ENCODE measurements around the gene PLCG1. TPM values are rescaled to one million over a fixed set of nuclear protein-coding genes. Genes with fewer than 3 reads are reported as not detected.

PLCG1 gene
- total and polyA plus RNA-seq, 2 donors: 66.7 to 86.7 TPM

GRCh38 chr20:41159547-41159946 lies 22.2 kb downstream of the PLCG1 start:
- Histone ChIP-seq H3K27ac (ENCODE audit: low read depth) (no peak overlapping the region), H3K36me3 (ENCODE audit: insufficient read depth) (peaks cover 3% of the 10 kb centered on the region), H3K4me1 (ENCODE audit: insufficient read depth) (no peaks in the 10 kb centered on the region), H3K4me3 (ENCODE audit: low read depth, low read length) (no peak overlapping the region)
- WGBS: 85% methylated on average over 10 of the region's 10 CpGs
- no peak for DNase-seq (ENCODE audit: extremely low spot score)

GRCh38 chr20:41160686-41161085 lies 23.3 kb downstream of the PLCG1 start:
- Histone ChIP-seq H3K27ac (ENCODE audit: low read depth) (no peak overlapping the region), H3K4me3 (ENCODE audit: low read depth, low read length) (no peak overlapping the region), H3K36me3 (ENCODE audit: insufficient read depth) (peaks cover 3% of the 10 kb centered on the region), H3K4me1 (ENCODE audit: insufficient read depth) (no peaks in the 10 kb centered on the region)
- WGBS: 92% methylated on average over 2 of the region's 2 CpGs
- DNase-seq (ENCODE audit: extremely low spot score): no peak

DNA sequence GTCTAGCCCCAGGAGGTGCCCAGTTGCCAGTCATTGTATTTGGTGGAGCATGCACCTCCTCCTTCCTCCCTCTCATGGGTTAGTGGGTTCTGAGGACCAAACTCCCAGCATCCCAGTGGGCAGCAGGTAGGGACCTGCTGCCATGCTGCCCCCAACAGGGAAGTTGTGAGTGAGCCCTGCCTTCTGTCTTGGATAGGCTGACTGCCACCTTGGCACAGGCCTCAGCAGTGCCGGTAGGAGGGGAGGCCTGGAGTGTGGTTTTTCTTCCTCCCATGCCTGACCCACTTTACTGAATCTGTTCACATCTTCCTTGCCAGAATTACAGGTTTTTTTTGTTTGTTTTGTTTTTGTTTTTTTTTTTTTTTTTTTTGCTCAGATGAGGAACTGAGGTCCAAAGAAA lies 24.5 kb downstream of the PLCG1 start:
- Histone ChIP-seq H3K36me3 (ENCODE audit: insufficient read depth) (peaks cover 7% of the 10 kb centered on the region), H3K27ac (ENCODE audit: low read depth) (no peak overlapping the region), H3K4me1 (ENCODE audit: insufficient read depth) (no peaks in the 10 kb centered on the region), H3K4me3 (ENCODE audit: low read depth, low read length) (no peak overlapping the region)
- DNase-seq (ENCODE audit: extremely low spot score): no peak
- WGBS: 19% methylated on average over 1 of the region's 1 CpG

- no peak overlapping the region for H3K4me3 ChIP-seq (ENCODE audit: low read depth, low read length)
- H3K36me3 ChIP-seq (ENCODE audit: insufficient read depth): peaks cover 7% of the 10 kb centered on the region
- 97% methylated on average over 11 of the region's 11 CpGs for WGBS
- no peak overlapping the region for H3K27ac ChIP-seq (ENCODE audit: low read depth)
- no peak for DNase-seq (ENCODE audit: extremely low spot score)
- H3K4me1 ChIP-seq (ENCODE audit: insufficient read depth): no peaks in the 10 kb centered on the region
These were observed 25.1 kb downstream of the PLCG1 start for GRCh38 chr20:41162396-41162795.

DNA sequence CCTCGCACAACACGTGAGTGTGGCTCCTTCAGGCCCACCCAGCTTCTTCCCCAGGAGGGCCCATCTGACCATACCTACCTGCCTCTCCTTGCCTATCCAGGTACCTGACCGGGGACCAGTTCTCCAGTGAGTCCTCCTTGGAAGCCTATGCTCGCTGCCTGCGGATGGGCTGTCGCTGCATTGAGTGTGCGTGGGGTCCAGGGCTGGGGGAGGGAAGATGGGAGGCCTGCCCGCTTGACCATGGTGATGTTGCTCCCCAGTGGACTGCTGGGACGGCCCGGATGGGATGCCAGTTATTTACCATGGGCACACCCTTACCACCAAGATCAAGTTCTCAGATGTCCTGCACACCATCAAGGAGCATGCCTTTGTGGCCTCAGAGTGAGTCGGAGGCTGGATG lies 26.5 kb downstream of the PLCG1 start:
- H3K36me3 ChIP-seq (ENCODE audit: insufficient read depth): peaks cover 7% of the 10 kb centered on the region
- no peak overlapping the region for H3K27ac ChIP-seq (ENCODE audit: low read depth)
- DNase-seq (ENCODE audit: extremely low spot score): no peak
- no peaks in the 10 kb centered on the region for H3K4me1 ChIP-seq (ENCODE audit: insufficient read depth)
- no peak overlapping the region for H3K4me3 ChIP-seq (ENCODE audit: low read depth, low read length)
- 95% methylated on average over 11 of the region's 11 CpGs for WGBS

DNA sequence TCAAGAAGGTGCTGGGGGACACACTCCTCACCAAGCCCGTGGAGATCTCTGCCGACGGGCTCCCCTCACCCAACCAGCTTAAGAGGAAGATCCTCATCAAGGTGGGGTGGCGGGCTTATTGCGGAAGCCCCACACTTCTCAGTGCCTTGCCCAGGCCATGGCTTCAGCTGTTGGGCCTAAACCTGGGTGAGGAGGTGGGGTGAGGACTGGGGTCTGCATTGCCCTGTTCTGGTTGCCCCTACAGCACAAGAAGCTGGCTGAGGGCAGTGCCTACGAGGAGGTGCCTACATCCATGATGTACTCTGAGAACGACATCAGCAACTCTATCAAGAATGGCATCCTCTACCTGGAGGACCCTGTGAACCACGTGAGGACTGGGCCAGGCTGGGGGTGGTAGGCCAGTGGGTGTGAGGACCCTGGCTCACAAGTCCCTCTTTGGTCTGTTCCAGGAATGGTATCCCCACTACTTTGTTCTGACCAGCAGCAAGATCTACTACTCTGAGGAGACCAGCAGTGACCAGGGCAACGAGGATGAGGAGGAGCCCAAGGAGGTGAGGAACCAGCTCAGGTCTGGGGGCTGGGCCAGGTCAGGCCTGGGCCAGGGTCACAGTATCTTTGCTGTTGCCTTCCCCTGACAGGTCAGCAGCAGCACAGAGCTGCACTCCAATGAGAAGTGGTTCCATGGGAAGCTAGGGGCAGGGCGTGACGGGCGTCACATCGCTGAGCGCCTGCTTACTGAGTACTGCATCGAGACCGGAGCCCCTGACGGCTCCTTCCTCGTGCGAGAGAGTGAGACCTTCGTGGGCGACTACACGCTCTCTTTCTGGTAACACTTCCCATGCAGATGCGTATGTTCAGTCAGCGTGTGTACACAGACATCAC lies 27.9 kb downstream of the PLCG1 start:
- no peak for DNase-seq (ENCODE audit: extremely low spot score)
- no peak overlapping the region for H3K4me3 ChIP-seq (ENCODE audit: low read depth, low read length)
- 91% methylated on average over 24 of the region's 24 CpGs for WGBS
- H3K36me3 ChIP-seq (ENCODE audit: insufficient read depth): peaks cover 10% of the 10 kb centered on the region
- H3K27ac ChIP-seq (ENCODE audit: low read depth): no peak overlapping the region
- no peaks in the 10 kb centered on the region for H3K4me1 ChIP-seq (ENCODE audit: insufficient read depth)

DNA sequence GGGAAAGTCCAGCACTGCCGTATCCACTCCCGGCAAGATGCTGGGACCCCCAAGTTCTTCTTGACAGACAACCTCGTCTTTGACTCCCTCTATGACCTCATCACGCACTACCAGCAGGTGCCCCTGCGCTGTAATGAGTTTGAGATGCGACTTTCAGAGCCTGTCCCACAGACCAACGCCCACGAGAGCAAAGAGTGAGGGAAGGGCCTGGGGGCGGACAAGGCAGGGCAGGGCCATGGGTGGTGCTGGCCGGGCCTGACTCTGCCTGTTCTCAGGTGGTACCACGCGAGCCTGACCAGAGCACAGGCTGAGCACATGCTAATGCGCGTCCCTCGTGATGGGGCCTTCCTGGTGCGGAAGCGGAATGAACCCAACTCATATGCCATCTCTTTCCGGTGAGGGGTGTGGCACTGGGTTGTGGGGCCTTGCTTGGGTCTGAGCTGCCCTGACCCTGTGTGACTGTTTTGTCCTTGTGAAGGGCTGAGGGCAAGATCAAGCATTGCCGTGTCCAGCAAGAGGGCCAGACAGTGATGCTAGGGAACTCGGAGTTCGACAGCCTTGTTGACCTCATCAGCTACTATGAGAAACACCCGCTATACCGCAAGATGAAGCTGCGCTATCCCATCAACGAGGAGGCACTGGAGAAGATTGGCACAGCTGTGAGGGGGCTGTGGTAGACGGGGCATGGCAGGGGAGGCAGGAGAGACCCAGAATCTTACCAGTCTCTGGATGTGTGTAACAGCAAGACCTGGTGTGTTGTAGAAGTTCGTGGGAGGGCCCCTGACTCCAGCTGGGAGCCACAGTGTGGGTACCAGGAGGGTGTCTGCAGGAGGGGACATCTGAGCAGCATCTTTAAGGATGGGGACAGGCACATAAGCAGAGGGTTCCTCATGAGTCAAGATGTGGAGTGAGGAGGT lies 29.1 kb downstream of the PLCG1 start:
- 93% methylated on average over 27 of the region's 27 CpGs for WGBS
- no peak for DNase-seq (ENCODE audit: extremely low spot score)

DNA sequence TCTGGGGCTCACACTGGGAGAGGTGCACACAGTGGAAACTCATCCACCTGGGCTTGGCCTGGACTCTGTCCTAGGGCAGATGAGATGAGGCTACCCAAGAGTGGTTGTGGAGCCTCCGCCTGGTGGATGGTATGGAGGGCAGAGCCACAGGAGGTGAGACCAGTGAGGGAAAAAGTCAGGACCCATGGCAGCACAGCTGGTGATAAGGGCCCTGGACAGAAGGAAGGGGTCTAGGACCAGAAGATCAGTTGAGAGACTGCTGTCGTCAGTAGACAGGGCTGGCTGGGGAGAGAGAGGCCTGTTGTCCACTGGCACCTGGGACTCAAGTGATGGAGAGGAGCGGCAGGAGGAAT lies 29.8 kb downstream of the PLCG1 start:
- no peaks in the 10 kb centered on the region for H3K4me1 ChIP-seq (ENCODE audit: insufficient read depth)
- 95% methylated on average over 3 of the region's 3 CpGs for WGBS
- no peak overlapping the region for H3K27ac ChIP-seq (ENCODE audit: low read depth)
- peaks cover 10% of the 10 kb centered on the region for H3K36me3 ChIP-seq (ENCODE audit: insufficient read depth)
- no peak for DNase-seq (ENCODE audit: extremely low spot score)
- H3K4me3 ChIP-seq (ENCODE audit: low read depth, low read length): no peak overlapping the region

More for the DNA sequence above, 29.1 kb downstream of the PLCG1 start:
- no peak overlapping the region for H3K27ac ChIP-seq (ENCODE audit: low read depth)
- peaks cover 10% of the 10 kb centered on the region for H3K36me3 ChIP-seq (ENCODE audit: insufficient read depth)
- no peaks in the 10 kb centered on the region for H3K4me1 ChIP-seq (ENCODE audit: insufficient read depth)
- H3K4me3 ChIP-seq (ENCODE audit: low read depth, low read length): no peak overlapping the region

- DNase-seq (ENCODE audit: extremely low spot score): no peak
- Histone ChIP-seq H3K36me3 (ENCODE audit: insufficient read depth) (peaks cover 7% of the 10 kb centered on the region), H3K4me1 (ENCODE audit: insufficient read depth) (no peaks in the 10 kb centered on the region), H3K4me3 (ENCODE audit: low read depth, low read length) (no peak overlapping the region), H3K27ac (ENCODE audit: low read depth) (no peak overlapping the region)
- WGBS: 89% methylated on average over 11 of the region's 11 CpGs
These were observed 30.3 kb downstream of the PLCG1 start for GRCh38 chr20:41167481-41168253.

DNA sequence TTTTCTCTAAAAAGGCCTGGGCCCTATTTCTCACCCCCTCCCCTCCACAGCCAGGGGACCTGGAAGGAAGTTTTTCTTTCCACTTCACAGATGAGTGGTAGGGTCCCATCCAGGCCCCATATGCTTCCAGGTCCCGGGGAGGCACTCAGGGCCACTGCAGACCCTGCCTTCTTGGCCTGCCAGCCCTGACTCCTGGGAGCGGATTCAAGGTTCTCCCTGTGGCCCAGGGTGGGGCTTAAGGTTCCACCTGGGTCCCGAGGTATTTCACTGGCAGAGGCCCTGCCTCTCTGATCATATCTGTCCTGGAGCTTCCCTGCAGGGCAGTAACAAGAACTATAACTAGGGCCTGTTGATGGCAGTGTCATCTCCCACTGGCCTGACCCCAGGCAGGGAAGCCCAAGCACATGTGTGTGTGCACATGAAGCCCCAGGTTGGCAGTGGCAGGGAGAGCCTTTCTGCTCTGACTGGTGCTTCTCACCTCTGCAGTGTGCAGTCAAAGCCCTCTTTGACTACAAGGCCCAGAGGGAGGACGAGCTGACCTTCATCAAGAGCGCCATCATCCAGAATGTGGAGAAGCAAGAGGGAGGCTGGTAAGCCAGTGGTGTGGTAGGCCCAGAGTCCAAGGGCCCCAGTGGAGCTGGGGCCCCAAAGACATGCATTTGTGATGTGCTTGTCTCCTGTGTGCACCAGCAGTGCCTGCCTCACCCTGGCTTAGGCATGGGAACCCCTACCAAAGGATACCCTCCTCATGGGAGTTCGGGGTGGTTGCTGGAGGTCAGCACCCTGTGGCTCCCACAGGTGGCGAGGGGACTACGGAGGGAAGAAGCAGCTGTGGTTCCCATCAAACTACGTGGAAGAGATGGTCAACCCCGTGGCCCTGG lies 31.2 kb downstream of the PLCG1 start:
- no peak for DNase-seq (ENCODE audit: extremely low spot score)
- peaks cover 7% of the 10 kb centered on the region for H3K36me3 ChIP-seq (ENCODE audit: insufficient read depth)
- H3K27ac ChIP-seq (ENCODE audit: low read depth): no peak overlapping the region
- 96% methylated on average over 10 of the region's 10 CpGs for WGBS
- no peaks in the 10 kb centered on the region for H3K4me1 ChIP-seq (ENCODE audit: insufficient read depth)
- H3K4me3 ChIP-seq (ENCODE audit: low read depth, low read length): no peak overlapping the region

- DNase-seq (ENCODE audit: extremely low spot score): no peak
- peaks cover 7% of the 10 kb centered on the region for H3K36me3 ChIP-seq (ENCODE audit: insufficient read depth)
- WGBS: 90% methylated on average over 9 of the region's 9 CpGs
These were observed 31.9 kb downstream of the PLCG1 start for GRCh38 chr20:41169162-41169690.

GRCh38 chr20:41169791-41170351 lies 32.5 kb downstream of the PLCG1 start:
- no peak overlapping the region for H3K4me3 ChIP-seq (ENCODE audit: low read depth, low read length)
- peaks cover 7% of the 10 kb centered on the region for H3K36me3 ChIP-seq (ENCODE audit: insufficient read depth)
- H3K27ac ChIP-seq (ENCODE audit: low read depth): no peak overlapping the region
- no peak for DNase-seq (ENCODE audit: extremely low spot score)
- no peaks in the 10 kb centered on the region for H3K4me1 ChIP-seq (ENCODE audit: insufficient read depth)
- 88% methylated on average over 14 of the region's 14 CpGs for WGBS

More at GRCh38 chr20:41169162-41169690, 31.9 kb downstream of the PLCG1 start:
- Histone ChIP-seq H3K4me1 (ENCODE audit: insufficient read depth) (no peaks in the 10 kb centered on the region), H3K27ac (ENCODE audit: low read depth) (no peak overlapping the region), H3K4me3 (ENCODE audit: low read depth, low read length) (no peak overlapping the region)
